ENCODE data around the gene RHD.

DNA sequence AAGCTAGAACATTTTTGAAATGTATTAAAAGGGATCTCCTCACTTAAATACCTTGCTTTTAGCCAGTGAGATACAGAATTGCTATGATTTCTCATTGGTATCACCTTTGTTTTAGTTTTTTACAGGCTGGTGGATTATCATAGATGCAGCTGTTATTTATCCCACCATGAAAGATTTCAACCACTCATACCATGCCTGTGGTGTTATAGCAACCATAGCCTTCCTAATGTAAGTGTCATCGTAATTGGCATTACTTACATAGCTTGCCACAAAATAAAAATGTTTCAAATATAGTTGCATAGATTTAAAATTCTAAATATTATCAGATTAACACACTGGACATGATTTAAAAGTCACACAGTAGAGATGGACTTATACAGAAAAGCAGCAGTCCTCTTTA, 70.5 kb downstream of the RHD start:
- TF ChIP-seq EZH2 (IDR thresholded peaks at IDR 0.05; ENCODE audit: insufficient read depth, poor library complexity, severe bottlenecking) (no peak), EZH2phosphoT487 (IDR thresholded peaks at IDR 0.05; ENCODE audit: insufficient read depth, low read depth) (no peak)
